GM13977 (cell line): Measurements from ENCODE around the gene MALT1.
"Not testable (repeated sequence)": the region's sequence is repeated elsewhere in the genome, so short reads cannot be mapped to it uniquely, and the experiment has no call there.

Experiments
- DNase-seq: peaks from one replicate; pipeline ENCODE4 v3.0.0; 2012; ENCODE audit warnings: low spot score
- in situ Hi-C: fragments of 300-500 bp; cut with MboI; formaldehyde crosslinking; loops from one replicate; pipeline ENCODE4 v1.12.0; 2022; ENCODE audit warnings: low sequenced_read_pairs, low pct_unique_long_range_greater_than_20kb, mixed read lengths, inconsistent platforms; ENCODE audit not compliant: unreplicated experiment
- TF ChIP-seq, protein P1 (sequence below): IDR thresholded peaks from 2 replicates; pipeline ENCODE4 v1.5.1; 2012; ENCODE audit warnings: mild to moderate bottlenecking, control low read depth; ENCODE audit not compliant: insufficient read depth; ENCODE audit errors: extremely low read depth, missing control alignments

MALT1 gene

GRCh38 chr18:58756596-58757240 lies 85.5 kb downstream of the MALT1 start:
- TF ChIP-seq, protein P1, sequence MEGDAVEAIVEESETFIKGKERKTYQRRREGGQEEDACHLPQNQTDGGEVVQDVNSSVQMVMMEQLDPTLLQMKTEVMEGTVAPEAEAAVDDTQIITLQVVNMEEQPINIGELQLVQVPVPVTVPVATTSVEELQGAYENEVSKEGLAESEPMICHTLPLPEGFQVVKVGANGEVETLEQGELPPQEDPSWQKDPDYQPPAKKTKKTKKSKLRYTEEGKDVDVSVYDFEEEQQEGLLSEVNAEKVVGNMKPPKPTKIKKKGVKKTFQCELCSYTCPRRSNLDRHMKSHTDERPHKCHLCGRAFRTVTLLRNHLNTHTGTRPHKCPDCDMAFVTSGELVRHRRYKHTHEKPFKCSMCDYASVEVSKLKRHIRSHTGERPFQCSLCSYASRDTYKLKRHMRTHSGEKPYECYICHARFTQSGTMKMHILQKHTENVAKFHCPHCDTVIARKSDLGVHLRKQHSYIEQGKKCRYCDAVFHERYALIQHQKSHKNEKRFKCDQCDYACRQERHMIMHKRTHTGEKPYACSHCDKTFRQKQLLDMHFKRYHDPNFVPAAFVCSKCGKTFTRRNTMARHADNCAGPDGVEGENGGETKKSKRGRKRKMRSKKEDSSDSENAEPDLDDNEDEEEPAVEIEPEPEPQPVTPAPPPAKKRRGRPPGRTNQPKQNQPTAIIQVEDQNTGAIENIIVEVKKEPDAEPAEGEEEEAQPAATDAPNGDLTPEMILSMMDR: no peak
- in situ Hi-C loops: no loop called here
- no peak for DNase-seq

GRCh38 chr18:58757351-58757750 lies 86.1 kb downstream of the MALT1 start:
- in situ Hi-C loops, DNase-seq: not testable (repeated sequence)

GRCh38 chr18:58758046-58758445 lies 86.8 kb downstream of the MALT1 start:
- TF ChIP-seq, protein P1: no peak
- no peak for DNase-seq
- in situ Hi-C loops: no loop called here

DNA sequence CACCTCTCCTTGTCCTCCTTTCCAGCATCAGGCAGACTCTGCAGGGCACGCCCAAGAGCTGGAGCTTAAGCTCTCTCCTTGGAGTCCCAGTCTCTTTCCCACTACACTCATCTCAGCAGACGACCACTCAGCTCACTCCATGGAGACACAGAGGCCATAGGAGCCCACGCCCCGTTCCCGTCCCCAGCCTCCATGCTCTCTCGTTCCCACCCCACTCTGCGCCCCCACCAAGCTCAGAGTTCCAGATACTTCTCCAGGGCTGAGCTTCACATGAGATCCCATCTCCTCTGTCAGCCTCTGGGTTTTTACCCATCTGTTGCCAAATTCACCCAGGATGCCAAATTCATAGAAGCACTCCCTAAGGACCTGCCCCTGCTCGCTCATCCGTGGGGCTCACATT lies 87.3 kb downstream of the MALT1 start:
- TF ChIP-seq, protein P1: no peak
- no peak for DNase-seq
- in situ Hi-C loops: no loop called here

GRCh38 chr18:58761241-58761969 lies 90.1 kb downstream of the MALT1 start:
- TF ChIP-seq, protein P1: no peak
- peak; percentile 70 for DNase-seq
- in situ Hi-C loops: no loop called here

DNA sequence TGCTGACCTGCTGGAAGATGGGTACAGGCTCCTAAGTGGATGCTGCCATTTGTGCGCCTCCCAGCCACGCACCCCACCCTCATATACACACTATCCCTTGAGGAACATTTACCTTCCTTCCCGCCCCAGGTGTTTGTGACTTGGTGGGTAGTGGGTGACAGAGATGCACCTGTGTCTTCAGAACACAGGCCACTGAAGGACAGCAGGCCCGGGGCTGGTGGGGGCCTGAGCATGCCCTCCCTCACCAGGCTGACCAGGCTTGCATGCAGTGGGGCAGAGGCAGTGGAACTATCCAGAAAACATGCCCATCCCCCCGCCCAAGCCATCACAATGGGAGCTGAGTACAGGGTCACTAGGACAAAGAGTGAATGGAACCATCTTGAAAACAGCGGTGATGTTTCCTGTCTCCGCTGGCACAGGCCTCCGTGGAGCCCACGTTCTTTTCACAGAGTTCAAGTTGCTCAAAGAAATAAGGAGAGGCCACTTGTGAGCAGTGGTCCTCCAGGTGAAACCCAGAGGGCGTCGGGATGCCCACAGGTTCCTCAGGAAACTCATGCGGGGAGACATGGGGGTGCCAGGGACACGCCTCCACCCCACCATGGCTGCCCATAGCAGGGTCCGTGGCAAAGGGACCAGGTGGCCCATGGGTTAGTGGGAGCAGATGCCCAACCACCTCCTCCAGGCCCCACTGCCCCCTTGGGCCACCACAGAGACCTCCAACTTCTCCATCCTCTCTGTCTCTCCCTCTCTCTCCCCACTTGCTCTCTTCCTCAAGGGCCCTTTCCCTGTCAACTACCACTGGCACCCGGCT lies 90.9 kb downstream of the MALT1 start:
- TF ChIP-seq, protein P1: no peak
- in situ Hi-C loops: no loop called here
- DNase-seq: peak; percentile 9
